ENCODE measurements around the gene KCNJ15. TPM values are rescaled to one million over a fixed set of nuclear protein-coding genes. Genes with fewer than 3 reads are reported as not detected.

KCNJ15 gene
- total RNA-seq, 3 donors from 2014 or later = 0.44 to 0.77 TPM; not detected in 1

- ATAC-seq (no peak), DNase-seq (no peak)
- Histone ChIP-seq H3K4me3 (no peak overlapping the region), H3K9me3 (no peaks in the 10 kb centered on the region), H3K4me1 (ENCODE audit: low read depth) (no peaks in the 10 kb centered on the region), H3K36me3 (ENCODE audit: low read depth) (no peaks in the 10 kb centered on the region)
- no peak for TF ChIP-seq CTCF (IDR thresholded peaks at IDR 0.05)
- intact Hi-C loops (cut with DNase I, micrococcal nuclease) = no loop called here
Observed at GRCh38 chr21:38287476-38287875, 30.7 kb downstream of the KCNJ15 start.

DNA sequence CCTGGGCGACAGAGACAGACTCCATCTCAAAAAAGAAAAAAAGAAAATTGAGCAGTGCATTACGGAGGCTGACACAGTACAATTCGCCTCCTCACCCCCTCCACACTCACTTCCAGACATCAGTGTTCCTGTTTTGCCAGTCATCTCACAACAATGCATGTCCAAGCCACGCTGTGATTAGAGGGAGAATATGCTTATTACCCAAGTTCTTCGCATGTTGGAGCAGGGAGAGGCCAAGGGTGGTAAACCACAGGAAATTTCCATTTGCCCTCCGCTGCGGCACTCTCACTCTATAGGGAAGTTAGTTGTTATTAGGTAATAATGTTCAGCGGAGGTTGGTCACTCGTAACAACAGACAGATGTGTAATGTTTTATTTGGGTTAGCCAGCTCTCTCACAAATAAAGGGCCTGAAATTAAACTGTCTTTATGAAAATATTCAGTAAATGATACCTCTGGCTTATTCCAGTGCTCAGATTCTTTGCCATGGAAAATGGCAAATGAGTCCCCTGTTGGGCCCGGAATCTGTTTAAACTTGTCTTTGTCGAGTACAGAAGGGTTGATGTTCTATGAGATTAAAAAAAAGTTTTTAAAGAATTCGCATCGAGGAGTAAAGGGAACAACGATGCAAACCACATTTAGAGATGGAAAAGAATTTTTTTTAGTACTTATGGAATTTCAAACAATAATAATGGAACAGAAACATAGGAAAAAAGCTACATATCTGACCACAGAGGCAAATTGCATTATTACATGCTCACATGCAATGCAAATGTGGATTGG, 33.1 kb downstream of the KCNJ15 start:
- TF ChIP-seq CTCF (IDR thresholded peaks at IDR 0.05) = no peak
- no peaks in the 10 kb centered on the region for H3K9me3 ChIP-seq
- H3K4me3 ChIP-seq = no peak overlapping the region
- ATAC-seq = peak; percentile 19
- no peaks in the 10 kb centered on the region for H3K36me3 ChIP-seq (ENCODE audit: low read depth)
- peaks cover 4% of the 10 kb centered on the region for H3K4me1 ChIP-seq (ENCODE audit: low read depth)
- DNase-seq = no peak
- intact Hi-C loops (cut with DNase I, micrococcal nuclease) = no loop called here

- Histone ChIP-seq H3K9me3 (no peaks in the 10 kb centered on the region), H3K4me1 (ENCODE audit: low read depth) (peaks cover 4% of the 10 kb centered on the region), H3K36me3 (ENCODE audit: low read depth) (no peaks in the 10 kb centered on the region), H3K4me3 (no peak overlapping the region)
- ATAC-seq (peak; percentile 72), DNase-seq (peak in 1 of 3 donors; percentile 75)
- TF ChIP-seq CTCF (IDR thresholded peaks at IDR 0.05) = no peak
- intact Hi-C loops (cut with DNase I, micrococcal nuclease) = no loop called here
Observed at GRCh38 chr21:38290809-38291208, 34.0 kb downstream of the KCNJ15 start.

DNA sequence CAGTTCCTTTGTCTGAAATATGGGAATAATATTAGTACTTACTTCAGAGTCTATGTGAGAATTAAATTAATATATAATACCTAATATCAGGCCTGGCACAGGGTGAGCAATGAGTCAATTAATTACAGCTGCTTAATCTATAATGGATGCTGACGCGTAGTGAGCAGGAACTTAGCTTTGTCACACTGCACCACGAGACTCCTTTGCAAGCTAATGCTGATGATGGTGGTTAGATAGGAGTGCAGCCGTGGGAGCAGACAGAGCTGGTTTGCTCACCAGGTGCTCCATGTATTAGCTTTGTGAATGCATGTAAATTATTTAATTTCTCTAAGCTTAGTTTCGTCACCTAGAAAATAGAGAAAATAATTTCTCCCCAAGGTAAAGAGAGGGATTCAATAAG, 35.1 kb downstream of the KCNJ15 start:
- H3K9me3 ChIP-seq = no peaks in the 10 kb centered on the region
- peaks cover 4% of the 10 kb centered on the region for H3K4me1 ChIP-seq (ENCODE audit: low read depth)
- DNase-seq (no peak), ATAC-seq (no peak)
- TF ChIP-seq CTCF (IDR thresholded peaks at IDR 0.05) = no peak
- no peaks in the 10 kb centered on the region for H3K36me3 ChIP-seq (ENCODE audit: low read depth)
- intact Hi-C loops (cut with DNase I, micrococcal nuclease) = no loop called here
- no peak overlapping the region for H3K4me3 ChIP-seq

DNA sequence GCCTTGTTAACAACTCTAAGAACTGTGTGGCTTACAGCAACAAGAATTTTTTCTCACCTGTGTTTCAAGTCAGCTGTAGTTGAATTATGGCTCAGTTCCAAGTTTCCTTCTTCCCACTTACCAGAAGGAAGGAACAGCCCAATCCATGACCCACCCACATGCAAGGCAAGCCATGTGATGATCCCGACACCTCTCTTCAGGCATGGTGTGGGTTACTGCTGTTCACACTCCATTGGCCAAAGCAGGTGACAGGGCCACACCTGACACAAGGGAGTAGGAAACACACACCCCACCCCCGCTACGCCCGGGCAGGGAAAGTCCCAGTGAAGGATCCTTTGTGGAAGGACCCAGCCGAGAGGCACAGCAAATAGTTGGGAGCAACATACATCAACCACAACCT, 36.3 kb downstream of the KCNJ15 start:
- Histone ChIP-seq H3K4me3 (no peak overlapping the region), H3K36me3 (ENCODE audit: low read depth) (no peaks in the 10 kb centered on the region), H3K9me3 (no peaks in the 10 kb centered on the region), H3K4me1 (ENCODE audit: low read depth) (peaks cover 4% of the 10 kb centered on the region)
- ATAC-seq (peak; percentile 86), DNase-seq (peak; percentile 54 to 66 (median 58))
- intact Hi-C loops (cut with DNase I, micrococcal nuclease) = no loop called here
- no peak for TF ChIP-seq CTCF (IDR thresholded peaks at IDR 0.05)
